Measurements from ENCODE around the gene ATL3.

- no peak for TF ChIP-seq CTCF (conservative IDR thresholded peaks at IDR 0.05 in 1 of 2, IDR thresholded peaks at IDR 0.05 in 1 of 2; ENCODE audit: extremely low read depth in 1 of 2, insufficient read depth in 1 of 2, low read depth in 1 of 2, low read length in 2 of 2)
- TF ChIP-seq EZH2 (IDR thresholded peaks at IDR 0.05; ENCODE audit: borderline replicate concordance, low read length), result no peak
Measured at GRCh38 chr11:63686926-63687325, 15.8 kb upstream of the ATL3 start.
